ENCODE measurements around the gene SH2D1B.

GRCh38 chr1:162385702-162386101 lies 26.2 kb downstream of the SH2D1B start:
- TF ChIP-seq POLR2AphosphoS5 (IDR thresholded peaks at IDR 0.05) (no peak), POLR2A (IDR thresholded peaks at IDR 0.05) (no peak), CTCF (IDR thresholded peaks at IDR 0.05) (no peak), EP300 (IDR thresholded peaks at IDR 0.05) (no peak)
